Pancreas (tissue), 10 donors: ENCODE measurements around the gene ZC2HC1B. TPM values are rescaled to one million over a fixed set of nuclear protein-coding genes. Genes with fewer than 3 reads are reported as not detected.

Experiments used
- ATAC-seq, 4 donors: fragments of 200-7000 bp; cut with Tn5 transposase; one replicate each; pipeline versions ENCODE4 v1.8.0 to v1.9.1; 2020; ENCODE audit warnings: mild to moderate bottlenecking in 4 of 4, moderate library complexity in 4 of 4
- DNase-seq, 6 donors: peaks; one replicate each; pipeline ENCODE4 v3.0.0-alpha.2; 2020
- FAIRE-seq: peaks from 2 replicates; lab custom pipeline; 2012; peaks lifted over from hg19 to GRCh38; lab: Jason Lieb, UNC
- H3K27ac ChIP-seq, 4 donors: fragments of 200-600 bp; sonication (generic); 1 replicate in 3 of 4; 2 replicates in 1 of 4; pipeline versions ENCODE4 v1.5.0 to v1.8.0; 2020
- H3K27me3 ChIP-seq, 4 donors: fragments of 200-600 bp; one replicate each; pipeline ENCODE4 v1.8.0; 2021
- H3K36me3 ChIP-seq, 3 donors: fragments of 200-600 bp; sonication (generic) in 1 of 3; one replicate each; pipeline versions ENCODE4 v1.5.0 to v1.8.0; 2020 to 2021
- H3K4me1 ChIP-seq, 3 donors: fragments of 200-600 bp; one replicate each; pipeline ENCODE4 v1.8.0; 2021
- H3K4me3 ChIP-seq, 4 donors: fragments of 200-600 bp; sonication (generic) in 2 of 4; one replicate each; pipeline versions ENCODE4 v1.5.0 to v1.8.0; 2020 to 2021
- H3K9me3 ChIP-seq, 4 donors: fragments of 200-600 bp; one replicate each; pipeline ENCODE4 v1.8.0; 2021
- CTCF ChIP-seq, 4 donors: fragments of 200-600 bp; sonication (generic) in 3 of 4; IDR thresholded peaks; one replicate each; pipeline versions ENCODE4 v1.5.0 to v1.8.0; 2021; ENCODE audit warnings: antibody characterized with exemption in 4 of 4
- WGBS, 2 donors: extraction: QIAGEN DNeasy Blood & Tissue Kit; methylation state at CpG; one replicate each; pipeline ENCODE4 v1.1.7; 2013; 5-methylcytosine and 5-hydroxymethylcytosine counted together
- intact Hi-C, 3 donors: fragments of 100-400 bp; cut with DNase I; formaldehyde crosslinking; loops; one replicate each; pipeline versions ENCODE4 v1.11.1 to v1.14.2; 2022
- polyA plus RNA-seq, 2 donors: library from polyadenylated mRNA; stranded (reverse); fragments of 200-250 nt; gene quantifications; one replicate each; pipeline ENCODE4 v1.2.3, GENCODE V29; 2013
- total RNA-seq, 6 donors: library from RNA; stranded (reverse); fragmentation: NEBNext Ultra II Directional in 4 of 6; extraction: Animal tissue kit (Norgen Biotek cat#: 25700) in 4 of 6; gene quantifications; one replicate each; pipeline versions ENCODE4 v1.2.1 to v1.2.4, GENCODE V29; 2021 to 2023
- donor health status: healthy with polysubstance abuse.
- donor health status: DM: no; HTN: no; CAD: no; lungs with moderate emphysema.
- donor health status: DM: no; HTN: no; CAD: no.
- donor health status: control.
- donor health status: control.
- donor health status: Bipolar disorder and iron deficiency.
- donor health status: DM: yes; HTN: yes; CAD: no.
- donor health status: DM: no; HTN: no; CAD: no.
- donor health status: DM: no; HTN: no; CAD: no.
- donor health status: DM: yes; HTN: yes; CAD: no.

ZC2HC1B gene
- total and polyA plus RNA-seq, 8 donors = not detected

- Histone ChIP-seq H3K36me3 (no peaks in the 10 kb centered on the region), H3K9me3 (no peaks in the 10 kb centered on the region), H3K27ac (no peak overlapping the region), H3K4me1 (peaks cover 0 to 7% (median 5%) of the 10 kb centered on the region in 3 donors), H3K27me3 (no peaks in the 10 kb centered on the region), H3K4me3 (no peak overlapping the region)
- ATAC-seq (peak in 1 of 4 donors; percentile 26), DNase-seq (no peak), FAIRE-seq (no peak)
- WGBS, 2 donors = 74 to 76% methylated on average over 6 of the region's 6 CpGs
- TF ChIP-seq CTCF (IDR thresholded peaks at IDR 0.05) = no peak
- intact Hi-C loops = no loop called here
These were observed 106.4 kb downstream of the ZC2HC1B start for GRCh38 chr6:143970456-143971218.

GRCh38 chr6:143971482-143972205, 107.4 kb downstream of the ZC2HC1B start:
- intact Hi-C loops = no loop called here
- H3K27me3 ChIP-seq = no peaks in the 10 kb centered on the region
- no peak overlapping the region for H3K27ac ChIP-seq
- no peak overlapping the region for H3K4me3 ChIP-seq
- FAIRE-seq (no peak), DNase-seq (no peak), ATAC-seq (no peak)
- 53 to 62% methylated on average over 4 of the region's 4 CpGs for WGBS, 2 donors
- no peak for TF ChIP-seq CTCF (IDR thresholded peaks at IDR 0.05)
- H3K9me3 ChIP-seq = no peaks in the 10 kb centered on the region
- H3K4me1 ChIP-seq = peaks cover 0 to 7% (median 5%) of the 10 kb centered on the region in 3 donors
- no peaks in the 10 kb centered on the region for H3K36me3 ChIP-seq

GRCh38 chr6:143973097-143973966, 109.1 kb downstream of the ZC2HC1B start:
- DNase-seq = no peak
- Histone ChIP-seq H3K4me3 (no peak overlapping the region), H3K4me1 (peaks cover 0 to 5% (median 5%) of the 10 kb centered on the region in 3 donors), H3K27me3 (no peaks in the 10 kb centered on the region), H3K9me3 (no peaks in the 10 kb centered on the region), H3K36me3 (no peaks in the 10 kb centered on the region), H3K27ac (no peak overlapping the region)
- TF ChIP-seq CTCF (IDR thresholded peaks at IDR 0.05) = no peak
- intact Hi-C loops = no loop called here
- WGBS, 2 donors = 70 to 71% methylated on average over 13 of the region's 13 CpGs
- no peak for FAIRE-seq
- ATAC-seq = no peak

- DNase-seq (no peak), FAIRE-seq (no peak), ATAC-seq (no peak)
- Histone ChIP-seq H3K27me3 (no peaks in the 10 kb centered on the region), H3K36me3 (no peaks in the 10 kb centered on the region), H3K27ac (no peak overlapping the region), H3K4me1 (peaks cover 0 to 5% (median 3%) of the 10 kb centered on the region in 3 donors), H3K4me3 (no peak overlapping the region), H3K9me3 (no peaks in the 10 kb centered on the region)
- TF ChIP-seq CTCF (IDR thresholded peaks at IDR 0.05) = no peak
- WGBS, 2 donors = 66 to 68% methylated on average over 8 of the region's 8 CpGs
- intact Hi-C loops = no loop called here
These were observed 109.8 kb downstream of the ZC2HC1B start for GRCh38 chr6:143974089-143974488.
